Activated effector memory CD4-positive, alpha-beta T cell treated with Interleukin-2 at 50 U/mL for 16 hours (primary cell): ENCODE data around the gene CAMTA1.
A peak's percentile ranks its signal among the peaks of the same experiment; 100 is the strongest.

Experiments
- DNase-seq: peaks from one replicate; pipeline ENCODE4 v3.0.0-alpha.2; 2020

CAMTA1 gene

DNA sequence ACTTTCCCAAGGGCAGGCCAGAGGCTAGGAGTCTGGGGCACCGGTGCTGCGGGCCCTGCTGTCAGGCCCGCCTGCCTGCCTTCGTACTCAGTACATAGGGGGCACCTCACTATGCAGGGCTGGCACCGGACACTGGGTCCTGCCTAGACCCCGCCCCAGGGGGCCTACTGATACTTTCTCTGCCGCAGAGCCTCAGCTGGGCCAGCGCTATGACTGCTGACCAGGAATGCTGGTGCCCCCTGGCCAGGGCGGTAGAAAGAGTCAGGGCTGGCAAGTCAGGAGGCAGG lies 857.1 kb downstream of the CAMTA1 start:
- DNase-seq, result no peak

DNA sequence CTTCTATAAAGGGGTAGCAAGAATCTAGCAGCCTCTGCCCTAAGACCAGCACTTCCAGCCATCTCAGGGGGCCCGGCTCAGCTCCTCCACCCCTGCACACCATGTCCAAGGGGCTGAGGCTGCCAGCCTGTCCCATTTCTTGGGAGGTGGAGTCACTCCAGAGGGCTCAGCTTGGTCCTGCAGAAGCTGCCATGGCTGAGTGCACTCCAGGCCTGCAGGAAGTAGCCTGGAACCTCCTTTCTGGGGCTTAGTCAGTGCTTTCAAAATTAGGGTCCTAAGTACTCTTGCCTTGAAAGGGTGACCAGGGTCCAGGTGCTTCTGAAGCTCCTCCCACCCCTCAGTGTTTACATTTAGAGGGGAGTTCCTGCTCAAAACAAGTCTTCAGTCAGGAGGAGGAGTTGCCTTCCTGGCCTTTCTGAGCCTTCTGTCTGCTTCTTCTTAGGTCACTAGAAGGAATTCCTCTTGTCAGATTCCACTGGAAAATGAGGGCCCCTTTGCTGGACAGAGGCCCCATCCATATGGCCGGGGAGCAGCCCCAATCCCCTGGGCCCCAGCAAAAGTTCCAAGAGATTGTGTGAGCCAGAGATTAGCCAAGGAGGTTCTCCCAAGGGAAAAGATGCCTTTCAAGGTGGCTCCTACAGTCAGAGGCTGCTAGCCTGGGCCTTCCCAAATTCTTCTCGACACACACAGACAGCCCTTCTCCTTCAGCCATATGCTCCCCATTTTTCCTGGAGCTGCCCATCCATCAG lies 857.7 kb downstream of the CAMTA1 start:
- DNase-seq, result no peak

DNA sequence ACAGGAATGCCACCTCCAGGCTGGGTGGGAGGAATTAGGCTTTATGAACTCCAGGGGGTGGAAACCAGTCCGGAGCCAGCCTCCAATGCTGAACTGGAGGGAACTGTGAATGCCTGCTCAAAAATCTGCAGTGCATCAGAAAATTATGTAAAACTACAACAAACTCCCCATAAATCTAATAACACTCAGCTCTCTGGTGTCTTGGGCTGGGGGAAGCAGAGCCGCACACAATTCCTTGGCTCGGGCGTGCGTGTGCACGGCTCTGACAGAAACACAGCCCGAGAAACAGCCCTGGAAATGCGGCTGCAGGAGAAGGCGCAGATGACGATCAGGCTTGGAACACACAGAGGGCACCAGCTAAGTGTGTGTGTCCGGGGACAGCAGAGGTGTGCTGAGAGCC lies 858.3 kb downstream of the CAMTA1 start:
- DNase-seq, result no peak

DNA sequence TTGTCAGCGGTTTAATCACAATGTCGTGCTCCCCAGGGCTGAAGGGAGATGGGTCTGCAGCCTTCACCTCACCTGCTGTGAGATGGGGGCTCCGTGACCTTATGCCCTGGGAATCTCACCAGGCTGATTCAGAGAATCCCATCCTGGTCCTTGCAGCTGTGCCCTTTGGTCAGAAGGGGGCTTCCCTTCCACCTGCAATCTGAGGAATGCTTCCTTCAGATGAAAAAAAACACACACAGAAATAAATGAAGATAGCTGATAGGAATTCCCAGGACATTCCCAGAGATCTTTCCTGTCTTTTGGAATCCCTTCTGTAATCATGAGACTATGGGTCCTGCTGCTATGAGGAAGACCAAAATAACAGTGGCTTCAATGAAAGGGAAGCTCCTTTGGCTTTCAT lies 858.8 kb downstream of the CAMTA1 start:
- DNase-seq, result no peak

DNA sequence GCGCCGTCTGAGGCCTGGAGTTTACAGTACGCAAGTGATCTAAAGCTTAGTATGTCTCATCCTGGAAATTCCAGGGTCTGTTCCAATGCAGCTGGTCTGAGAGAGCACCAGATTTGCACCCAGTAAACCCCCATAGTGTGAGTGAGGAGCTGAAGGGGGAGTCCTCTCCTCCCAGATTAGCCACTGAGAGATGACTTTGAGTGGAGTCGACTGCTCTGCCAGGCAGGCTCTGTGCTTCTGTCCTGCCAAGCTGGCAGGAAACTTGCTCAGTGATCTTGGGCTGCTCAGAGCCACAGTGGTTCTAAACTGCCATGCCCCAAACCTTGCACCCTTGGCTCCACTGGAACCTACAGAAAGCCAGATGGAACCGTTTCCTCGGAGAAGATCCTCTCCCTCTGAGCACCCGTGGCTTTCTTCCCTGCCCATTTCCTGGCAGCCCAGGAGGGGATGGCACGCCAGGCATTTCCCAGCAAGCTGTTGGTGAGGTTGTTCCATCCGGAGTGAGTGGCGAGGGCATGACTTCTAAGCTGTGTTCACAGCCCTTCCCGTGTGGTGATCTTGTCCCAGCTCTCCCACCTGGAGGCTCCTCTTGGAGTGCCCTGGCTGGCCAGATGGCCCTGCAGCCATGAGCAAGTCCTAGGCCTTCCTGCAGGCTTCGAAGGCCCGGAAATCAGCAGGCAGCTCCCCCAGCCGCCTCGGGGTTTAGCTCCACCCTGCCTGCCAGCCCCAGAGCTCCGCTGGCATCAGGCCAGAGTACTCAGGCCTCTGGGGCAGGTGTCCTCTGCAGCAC lies 859.9 kb downstream of the CAMTA1 start:
- no peak for DNase-seq

DNA sequence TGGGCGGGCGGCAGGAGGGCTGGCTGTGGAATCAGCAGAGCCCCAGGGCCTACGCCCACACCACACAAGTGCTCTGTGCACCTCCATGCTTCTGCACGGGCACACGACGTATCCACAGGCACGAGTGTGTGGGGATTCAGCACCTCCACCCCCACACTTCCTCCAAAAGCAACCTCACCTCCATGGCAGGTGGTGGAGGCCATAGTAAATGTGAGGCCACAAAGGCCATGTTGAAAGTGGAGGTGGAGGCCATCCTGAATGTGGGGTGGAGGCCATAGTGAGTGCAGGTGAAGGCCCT lies 860.4 kb downstream of the CAMTA1 start:
- DNase-seq, result no peak

DNA sequence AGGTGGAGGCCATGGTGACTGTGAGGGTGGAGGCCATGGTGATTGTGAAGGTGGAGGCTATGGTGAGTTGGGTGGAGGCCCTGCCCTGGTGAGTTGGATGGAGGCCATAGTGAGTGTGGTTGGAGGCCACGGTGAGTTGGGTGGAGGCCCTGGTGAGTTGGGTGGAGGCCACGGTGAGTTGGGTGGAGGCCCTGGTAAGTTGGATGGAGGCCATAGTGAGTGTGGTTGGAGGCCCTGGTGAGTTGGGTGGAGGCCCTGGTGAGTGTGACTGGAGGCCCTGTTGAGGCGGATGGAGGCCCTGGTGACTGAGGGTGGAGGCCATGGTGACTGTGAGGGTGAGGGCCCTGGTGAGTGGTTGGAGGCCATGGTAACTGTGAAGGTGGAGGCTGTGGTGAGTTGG lies 860.9 kb downstream of the CAMTA1 start:
- no peak for DNase-seq

DNA sequence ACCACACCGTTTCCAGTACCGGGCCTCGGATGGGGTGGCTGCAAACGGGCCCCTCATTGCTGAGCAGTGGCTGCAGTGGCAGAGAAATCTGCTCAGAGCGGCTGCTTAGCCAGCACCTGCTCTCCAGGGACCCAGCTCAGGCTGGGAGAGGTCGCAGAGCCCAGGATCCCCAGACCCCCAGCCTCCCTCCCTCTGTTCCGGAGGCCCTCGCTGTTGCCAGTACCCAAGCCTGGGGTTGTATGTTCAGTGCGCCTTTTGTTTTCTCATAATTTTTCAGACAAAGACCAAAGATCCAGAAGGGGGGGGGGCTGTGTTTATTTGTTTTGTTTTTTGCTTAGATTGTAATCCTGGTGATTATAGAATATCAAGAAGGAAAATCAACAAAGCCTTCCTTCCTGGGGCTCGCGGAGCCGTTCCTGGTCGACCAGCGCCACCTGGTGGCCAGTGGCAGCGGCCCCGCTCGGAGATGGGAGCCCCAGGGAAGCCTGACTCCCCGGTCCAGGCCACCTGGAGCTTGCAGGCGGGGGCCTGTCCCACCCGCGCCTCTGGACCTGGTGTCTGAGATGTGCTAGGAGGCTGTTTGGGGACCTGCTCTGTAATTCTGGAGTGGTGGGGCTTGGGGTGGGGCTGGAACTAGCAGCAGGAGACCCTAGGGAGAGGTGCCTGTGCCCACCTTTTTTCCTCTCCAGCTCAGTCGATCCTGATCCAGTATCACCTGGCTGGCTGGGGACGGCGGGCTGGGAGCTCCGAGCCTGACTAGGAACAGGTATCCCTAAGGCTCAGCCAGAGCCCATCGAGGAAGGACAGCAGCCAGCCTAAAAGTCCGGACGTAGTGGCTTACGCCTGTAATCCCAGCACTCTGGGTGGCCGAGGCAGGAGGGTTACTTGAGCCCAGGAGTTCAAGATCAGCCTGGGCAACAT lies 862.0 kb downstream of the CAMTA1 start:
- DNase-seq, result peak; percentile 37

DNA sequence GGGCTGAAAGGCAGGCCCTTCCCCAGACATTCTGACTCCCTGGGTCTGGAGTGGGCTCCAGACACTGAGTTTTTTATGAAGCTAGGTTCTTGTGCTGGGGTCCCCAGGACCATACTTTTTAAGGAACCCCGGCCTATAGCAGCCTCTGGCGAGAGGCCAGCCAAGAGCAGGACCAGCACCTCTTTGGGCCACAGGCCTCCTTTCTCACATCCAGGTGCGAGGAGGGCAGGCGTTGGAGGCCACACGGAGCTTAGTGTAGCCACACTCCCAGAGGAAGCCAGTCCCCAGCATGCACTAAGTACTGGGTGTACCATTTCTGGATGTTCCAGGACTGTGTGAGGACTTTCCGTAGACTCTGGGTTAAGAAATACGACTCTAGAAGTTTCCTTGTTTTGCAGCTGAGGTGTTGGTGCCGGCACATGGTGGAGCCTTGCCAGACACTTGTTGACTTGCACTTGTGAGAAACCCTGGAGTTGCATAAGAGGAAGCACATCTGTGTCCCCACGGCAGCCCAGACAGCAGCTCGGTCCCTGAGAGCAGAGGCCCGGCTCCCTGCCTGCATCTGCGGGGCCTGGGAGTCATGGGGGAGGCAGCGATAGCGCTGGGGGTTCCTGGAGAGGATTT lies 863.6 kb downstream of the CAMTA1 start:
- DNase-seq, result no peak

DNA sequence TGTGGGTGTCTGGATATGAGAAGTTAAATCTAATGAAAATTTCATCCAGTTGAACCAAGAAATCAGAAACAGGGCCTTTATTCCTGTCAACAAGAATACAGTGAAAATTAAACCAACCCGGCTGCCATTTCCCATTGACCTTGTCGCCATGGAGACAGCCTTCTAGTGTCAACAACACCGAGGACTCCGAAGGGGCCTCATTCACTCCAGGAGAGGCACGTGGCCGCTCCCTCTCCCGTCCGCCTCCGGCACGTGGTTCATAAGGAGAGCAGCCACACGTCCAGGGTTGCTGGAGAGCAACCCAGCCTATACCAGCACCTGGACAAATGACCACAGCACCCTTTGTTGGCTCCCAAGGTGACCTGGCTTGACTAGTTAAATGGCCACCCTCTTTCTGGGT lies 865.5 kb downstream of the CAMTA1 start:
- DNase-seq, result no peak

DNA sequence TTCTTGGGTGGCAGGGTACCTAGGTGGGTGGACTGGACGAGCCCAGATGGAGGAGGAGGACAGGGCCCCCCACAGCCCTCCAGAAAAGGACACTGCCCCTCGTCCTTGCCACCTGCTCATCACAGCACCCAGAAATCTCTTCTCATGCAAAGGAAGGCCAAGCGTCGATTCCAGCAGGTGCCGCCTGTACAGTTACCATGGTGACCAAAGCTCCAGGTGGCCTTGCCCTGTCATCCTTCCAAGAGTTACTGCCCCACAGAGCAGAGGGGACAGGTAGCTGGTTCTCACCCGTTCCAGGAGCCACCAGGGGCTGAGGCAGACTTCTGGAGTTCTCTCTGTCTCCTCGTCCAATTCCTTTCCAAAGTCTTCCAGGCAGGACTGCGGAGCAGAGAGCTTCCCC lies 865.9 kb downstream of the CAMTA1 start:
- DNase-seq, result no peak

DNA sequence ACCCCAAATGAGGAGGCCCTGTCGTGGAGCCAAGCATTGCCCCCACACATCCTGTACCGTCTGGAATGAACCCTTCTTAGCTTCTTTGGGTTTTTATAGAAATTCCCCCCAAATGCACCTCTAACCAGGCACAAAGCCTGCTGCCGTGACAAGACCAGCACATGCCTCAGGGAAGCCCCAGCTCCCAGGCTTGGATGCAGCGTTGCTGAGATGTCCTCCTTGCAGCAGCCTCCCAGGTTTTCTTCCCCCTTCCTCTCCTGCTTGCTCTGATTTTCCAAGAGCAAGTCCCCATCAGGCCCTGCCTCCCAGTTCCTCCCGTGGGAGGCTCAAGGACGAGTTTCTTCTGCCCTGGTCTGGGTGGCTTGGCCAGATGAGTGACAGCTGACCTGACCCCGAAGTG lies 866.8 kb downstream of the CAMTA1 start:
- no peak for DNase-seq

DNA sequence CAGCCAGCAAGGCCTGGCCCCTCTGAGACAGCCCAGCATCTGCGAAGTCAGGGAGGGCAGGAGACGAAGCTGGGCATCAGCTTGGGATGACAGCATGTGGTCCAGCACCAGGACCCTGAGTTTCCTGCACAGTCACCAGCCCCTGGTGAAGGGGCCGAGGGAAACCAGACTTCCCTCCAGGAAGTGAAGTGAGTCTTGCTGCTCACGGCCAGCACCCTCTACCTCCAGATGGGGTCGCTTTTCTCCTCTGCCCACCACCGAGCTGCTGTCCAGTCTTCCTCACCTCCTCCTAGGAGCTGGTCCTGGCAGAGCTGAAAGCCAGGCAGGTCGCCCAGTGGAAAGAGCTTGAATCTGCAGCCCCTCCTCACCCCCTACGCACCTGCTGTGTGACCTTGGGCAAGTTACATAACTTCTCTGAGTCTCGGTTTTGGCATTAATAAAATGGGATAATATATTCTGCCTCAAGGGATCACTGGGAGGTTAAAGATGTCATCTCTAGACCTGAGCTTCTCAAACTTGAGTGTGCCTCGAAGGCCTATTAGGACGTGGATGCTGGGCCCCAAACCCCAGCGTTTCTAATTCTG lies 867.4 kb downstream of the CAMTA1 start:
- no peak for DNase-seq

DNA sequence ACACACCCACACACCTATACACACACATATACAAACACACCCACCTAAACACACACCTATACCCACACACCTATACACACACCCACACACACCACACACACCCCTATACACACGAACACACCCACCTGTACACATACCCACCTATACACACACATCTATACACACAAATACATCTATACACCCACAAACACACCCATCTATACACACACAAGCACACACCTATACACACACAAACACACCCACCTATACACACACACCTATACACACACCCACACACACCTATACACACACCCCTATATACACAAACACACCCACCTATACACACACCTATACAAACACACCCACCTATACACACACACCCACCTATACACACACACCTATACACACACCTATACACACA lies 869.5 kb downstream of the CAMTA1 start:
- DNase-seq, result no peak

DNA sequence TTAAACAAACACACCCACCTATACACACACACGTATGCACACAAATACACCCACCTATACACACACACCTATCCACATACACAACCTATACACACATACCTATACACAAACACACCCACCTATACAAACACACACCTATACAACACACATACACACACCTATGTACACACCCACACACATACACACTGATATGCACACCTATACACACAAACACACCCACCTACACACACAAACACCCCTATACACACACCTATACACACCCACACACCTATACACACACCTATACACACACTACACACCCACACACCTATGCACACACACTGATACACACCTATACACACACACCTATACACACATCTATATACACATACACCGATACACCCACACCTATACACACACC lies 870.1 kb downstream of the CAMTA1 start:
- no peak for DNase-seq

DNA sequence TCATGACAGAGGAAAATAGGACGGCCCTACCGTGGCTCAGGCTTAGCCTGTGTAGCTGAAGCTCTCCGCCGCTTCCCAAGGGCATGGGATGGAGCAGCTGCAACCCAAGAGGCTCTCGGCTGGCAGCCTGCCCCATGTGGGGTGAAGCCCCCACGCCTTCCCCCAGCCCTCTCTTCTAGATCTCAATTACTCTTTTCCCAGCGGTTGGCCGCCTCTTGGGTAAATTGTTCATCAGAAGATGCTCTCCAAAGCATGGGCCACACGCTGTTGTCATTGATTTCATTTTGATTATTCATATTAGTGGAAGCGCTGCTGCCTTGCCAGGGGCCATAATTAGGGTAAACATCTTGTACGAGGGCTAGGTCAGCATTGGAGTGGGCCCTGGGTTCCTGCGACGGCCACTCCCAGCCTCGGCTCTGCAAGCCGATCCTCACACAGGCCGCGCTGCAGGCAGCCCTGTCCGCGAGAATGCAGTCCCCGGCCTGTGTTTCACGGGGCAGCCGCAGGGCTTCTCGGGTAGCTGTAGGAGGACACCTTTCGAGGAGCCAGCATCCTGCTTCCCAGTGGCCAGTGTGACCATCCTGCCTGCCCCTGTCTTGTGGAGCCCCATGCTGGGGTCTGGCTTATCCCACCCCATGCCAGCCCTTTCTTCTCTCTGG lies 871.4 kb downstream of the CAMTA1 start:
- DNase-seq, result no peak

DNA sequence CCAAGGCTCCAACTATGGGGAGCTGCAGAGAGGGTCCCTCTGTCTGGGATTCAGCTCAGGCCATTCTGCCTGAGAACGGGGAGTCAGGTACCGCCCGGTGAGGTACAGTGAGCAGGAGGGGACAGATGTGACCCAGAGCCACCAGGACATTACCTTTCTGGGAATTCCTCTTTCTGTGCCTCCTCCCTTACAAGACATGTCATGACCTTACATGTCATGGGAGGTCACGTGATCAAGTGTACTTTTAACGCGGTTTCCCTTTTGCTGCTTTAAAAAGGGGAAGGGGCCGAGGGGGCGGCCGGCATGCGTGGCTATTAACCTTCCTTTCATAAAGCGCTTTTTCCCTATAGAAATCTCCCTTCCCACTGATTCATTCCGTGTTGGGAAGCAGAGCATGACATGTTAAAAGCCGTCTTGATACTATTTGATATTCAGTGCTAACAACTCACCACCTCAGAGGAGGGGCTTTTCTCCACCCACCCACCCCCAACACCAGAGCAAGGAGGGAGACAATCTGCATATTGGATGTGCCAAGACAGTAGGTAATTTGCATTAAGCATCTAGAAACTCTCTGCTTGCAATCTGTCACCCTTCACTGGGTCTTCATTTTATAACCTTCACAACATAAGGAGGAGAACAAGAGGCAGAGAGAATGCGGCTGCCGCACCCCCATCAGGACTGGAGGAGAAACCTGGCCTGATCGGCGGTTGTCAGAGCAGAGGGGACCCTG lies 872.2 kb downstream of the CAMTA1 start:
- DNase-seq, result no peak

DNA sequence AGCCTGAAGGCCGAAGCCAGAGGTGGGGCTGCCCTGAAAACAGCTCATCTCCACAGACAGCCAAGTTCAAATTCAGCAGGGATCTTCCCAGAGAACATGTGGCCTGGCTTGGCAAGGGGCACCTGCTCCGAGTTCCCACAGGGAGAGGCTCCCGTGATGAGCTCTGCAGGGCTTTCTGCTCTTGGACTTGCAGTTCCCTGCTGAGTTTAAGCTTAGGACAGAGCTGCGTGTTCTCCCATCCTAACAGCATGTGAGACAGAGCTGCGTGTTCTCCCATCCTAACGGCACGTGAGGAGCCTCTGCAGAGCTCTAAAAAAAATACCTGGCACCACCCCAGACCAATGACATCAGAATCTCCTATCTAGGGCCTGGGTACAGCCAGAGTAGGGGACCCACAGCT lies 872.8 kb downstream of the CAMTA1 start:
- DNase-seq, result no peak

DNA sequence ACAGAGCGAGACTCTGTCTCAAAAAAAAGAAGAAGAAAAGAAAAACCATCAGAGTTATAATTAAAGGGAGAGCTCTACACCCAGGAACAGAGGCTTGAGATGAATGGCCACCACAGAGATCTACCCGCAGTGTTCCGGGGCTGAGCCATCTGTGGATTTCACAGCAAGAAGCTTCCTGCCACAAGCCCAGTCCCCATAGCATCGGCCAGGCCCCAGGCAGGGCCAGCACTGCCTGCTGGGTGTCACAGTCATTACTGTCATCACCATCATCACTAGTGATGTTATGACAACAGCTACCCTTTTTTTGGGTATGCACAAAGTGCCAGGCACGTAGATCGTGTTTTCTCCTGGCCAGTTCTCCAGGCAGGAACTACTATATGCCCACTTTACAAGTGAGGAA lies 874.3 kb downstream of the CAMTA1 start:
- no peak for DNase-seq

DNA sequence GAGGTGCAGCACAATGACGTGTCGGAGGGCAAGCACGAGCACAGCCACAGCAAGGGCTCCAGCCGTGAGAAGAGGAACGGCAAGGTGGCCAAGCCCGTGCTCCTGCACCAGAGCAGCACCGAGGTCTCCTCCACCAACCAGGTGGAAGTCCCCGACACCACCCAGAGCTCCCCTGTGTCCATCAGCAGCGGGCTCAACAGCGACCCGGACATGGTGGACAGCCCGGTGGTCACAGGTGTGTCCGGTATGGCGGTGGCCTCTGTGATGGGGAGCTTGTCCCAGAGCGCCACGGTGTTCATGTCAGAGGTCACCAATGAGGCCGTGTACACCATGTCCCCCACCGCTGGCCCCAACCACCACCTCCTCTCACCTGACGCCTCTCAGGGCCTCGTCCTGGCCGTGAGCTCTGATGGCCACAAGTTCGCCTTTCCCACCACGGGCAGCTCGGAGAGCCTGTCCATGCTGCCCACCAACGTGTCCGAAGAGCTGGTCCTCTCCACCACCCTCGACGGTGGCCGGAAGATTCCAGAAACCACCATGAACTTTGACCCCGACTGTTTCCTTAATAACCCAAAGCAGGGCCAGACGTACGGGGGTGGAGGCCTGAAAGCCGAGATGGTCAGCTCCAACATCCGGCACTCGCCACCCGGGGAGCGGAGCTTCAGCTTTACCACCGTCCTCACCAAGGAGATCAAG lies 878.3 kb downstream of the CAMTA1 start:
- no peak for DNase-seq
